GM19099 (cell line): ENCODE measurements around the gene ARMC10.

Source experiments
- POLR2A ChIP-seq: IDR thresholded peaks from 3 replicates; pipeline ENCODE4 v1.6.1; 2011; ENCODE audit warnings: low read depth; ENCODE audit not compliant: insufficient read length; ENCODE audit errors: extremely low read depth

Gene ARMC10

DNA sequence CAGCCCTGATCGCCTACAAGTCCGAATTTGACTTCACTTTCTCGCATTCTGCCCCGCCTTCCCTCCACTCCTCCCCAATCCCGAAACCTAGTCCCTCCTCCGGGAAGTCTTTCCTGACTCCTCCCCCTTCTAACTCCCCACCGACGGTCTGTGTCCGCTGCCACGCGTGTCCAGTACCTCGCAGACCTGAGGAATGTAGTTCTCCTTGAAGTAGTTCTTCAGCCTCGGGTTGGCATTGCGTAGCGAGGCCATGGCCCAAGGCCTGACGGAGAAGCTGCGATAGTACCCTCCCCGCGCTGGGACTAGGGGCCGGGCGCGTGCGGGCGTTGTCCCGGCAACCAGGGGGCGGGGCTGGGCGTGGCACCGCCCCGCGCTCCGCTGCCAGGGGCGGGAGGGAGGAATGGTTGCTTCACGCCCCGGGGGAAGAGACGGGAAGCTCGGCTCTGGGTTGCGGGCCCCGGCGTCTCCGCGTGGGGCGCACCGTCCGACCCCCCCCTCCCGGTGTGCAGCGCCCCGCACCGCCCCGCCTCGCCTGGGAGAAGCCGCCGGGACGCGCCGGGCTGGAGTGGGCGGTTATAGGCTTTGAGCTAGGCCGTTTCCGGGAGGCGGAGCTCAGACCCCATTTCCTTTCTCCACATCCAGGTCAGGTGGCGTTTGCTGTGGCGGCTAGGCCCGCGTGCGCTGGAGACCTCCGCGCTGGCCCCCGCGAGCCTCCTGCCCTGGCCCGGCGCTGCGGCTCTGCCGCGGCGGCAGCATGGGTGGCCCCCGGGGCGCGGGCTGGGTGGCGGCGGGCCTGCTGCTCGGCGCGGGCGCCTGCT, at the start of gene ARMC10, which contains the start of gene FBXL13:
Gene ARMC10, plus strand, starts transcription at position 622 of the 818 bp plus-strand sequence. Its CDS starts 133 bp downstream, at position 755.
Gene FBXL13, minus strand, starts transcription at position 278 of the 818 bp plus-strand sequence.
- TF ChIP-seq POLR2A, result peak; percentile 85

DNA sequence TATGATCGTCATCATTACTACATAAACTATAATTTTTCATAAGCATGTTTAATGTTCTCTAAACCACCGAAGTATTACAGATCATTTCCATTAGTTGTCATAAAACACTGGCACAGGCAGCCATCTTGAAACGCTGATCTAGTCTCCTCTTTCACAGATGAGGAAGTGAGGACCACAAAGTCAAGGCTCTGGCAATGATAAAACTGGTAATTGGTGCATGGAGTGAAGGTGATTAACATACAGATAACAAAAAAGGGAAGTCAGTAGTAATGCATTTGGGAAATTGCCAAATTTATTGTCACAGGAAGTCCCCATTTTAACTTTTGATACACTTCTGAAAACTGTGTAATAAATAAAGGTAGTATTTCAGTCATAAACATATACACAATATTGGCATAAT, 49.6 kb upstream of the ARMC10 start:
- TF ChIP-seq POLR2A, result no peak

DNA sequence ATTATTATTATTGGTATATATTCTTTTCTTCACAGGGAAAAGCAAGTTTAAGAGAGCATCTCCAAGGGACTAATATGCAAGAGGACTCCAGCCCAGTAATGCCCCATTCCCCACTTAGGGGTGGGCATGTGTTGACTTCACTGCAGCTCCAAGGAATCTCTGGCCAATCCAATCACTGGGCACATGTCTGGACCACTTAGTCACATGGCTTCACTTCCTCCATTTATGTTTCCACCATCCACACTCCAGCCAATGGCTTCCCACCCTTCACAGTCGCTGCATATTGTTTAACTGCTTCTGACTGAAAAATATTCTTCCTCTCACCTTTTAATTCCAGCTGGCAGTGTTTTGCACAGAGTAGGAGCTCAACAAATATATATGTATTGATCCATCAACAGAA, 43.9 kb upstream of the ARMC10 start:
- TF ChIP-seq POLR2A, result no peak

DNA sequence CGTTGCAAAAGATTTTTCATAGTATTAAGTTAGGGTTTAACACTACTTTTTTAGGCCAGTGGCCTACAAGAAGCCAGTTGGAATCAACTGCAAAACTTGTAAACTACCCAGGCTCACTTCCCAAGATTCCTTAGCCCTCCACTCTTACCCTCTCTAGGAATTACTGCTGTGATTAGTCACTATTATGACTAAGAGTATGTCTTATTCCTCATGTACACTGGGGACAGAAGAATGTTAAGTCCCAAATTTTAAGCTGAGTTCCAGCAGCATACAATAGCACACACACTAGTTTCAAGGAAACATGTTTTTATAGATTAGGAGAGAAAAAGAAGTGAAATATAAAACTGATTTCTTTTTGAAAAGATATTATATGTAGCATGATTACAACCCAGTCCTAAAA, 43.2 kb upstream of the ARMC10 start:
- no peak for TF ChIP-seq POLR2A

DNA sequence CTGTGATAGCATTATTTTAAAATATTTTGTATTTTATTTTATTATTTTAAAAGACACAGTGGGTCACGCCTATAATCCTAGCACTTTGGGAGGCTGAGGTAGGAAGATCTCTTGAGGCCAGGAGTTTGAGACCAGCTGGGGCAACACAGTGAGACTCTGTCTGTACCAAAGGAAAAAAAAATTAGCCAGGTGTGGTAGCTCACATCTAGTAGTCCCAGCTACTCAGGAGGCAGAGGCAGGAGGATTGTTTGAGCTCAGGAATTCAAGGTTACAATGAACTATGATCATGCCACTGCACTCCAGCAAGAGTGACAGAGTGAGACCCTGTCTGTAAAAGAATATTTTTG, 37.5 kb upstream of the ARMC10 start:
- no peak for TF ChIP-seq POLR2A

DNA sequence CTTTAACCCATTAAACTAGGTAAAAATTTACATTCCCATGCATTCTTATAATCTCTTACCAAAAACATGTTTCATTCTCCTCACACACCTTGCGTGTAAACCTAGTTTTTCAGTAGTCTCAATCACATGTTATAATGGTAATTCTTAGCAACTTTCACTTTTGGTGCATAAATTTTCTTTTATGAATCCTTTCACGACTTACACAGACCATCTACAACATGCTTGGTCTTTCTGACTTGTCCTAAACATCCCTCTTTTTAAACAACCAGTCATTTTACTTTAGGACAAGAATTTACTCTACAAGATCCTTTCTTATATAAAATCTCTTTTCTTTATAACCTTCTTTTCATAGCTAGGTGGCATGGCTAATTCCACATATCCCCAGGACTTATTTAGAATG, 26.1 kb upstream of the ARMC10 start:
- no peak for TF ChIP-seq POLR2A

DNA sequence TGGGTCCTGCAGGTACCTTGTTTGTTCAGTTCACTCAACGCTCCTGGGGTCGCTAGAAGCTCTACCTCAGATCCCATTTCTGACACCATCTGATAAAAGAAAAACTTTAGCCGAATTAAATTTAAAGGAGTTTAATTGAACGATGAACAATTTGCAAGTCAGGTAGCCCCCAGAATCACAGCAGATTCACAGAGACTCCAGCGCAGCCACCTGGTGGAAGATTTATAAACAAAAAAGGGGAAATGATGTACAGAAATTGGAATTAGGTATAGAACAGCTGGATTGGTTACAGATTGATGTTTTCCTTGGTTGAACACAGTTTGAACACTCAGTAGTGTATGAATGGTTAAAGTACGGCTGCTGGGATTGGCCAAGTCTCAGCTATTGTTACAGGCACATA, 23.4 kb upstream of the ARMC10 start:
- TF ChIP-seq POLR2A, result no peak

DNA sequence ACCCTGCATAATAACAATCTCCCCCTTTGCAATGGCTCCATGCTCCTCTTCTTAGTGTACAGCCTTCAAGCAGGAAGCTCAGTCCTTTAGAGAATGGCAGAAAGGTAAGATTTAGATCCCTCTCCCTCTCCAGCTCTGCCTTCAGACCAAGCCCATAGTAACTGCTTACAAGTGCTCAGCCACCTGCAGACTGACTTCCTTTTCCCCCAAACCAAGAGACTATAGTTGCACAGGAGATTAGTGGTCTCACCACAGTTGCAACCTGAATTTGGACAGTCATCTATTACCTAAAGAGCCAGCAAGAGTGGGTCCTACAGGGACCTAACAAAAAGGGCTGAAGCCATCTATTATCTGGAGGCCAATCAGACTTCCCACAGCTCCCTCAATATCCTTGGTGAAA, 16.8 kb upstream of the ARMC10 start:
- TF ChIP-seq POLR2A, result no peak

DNA sequence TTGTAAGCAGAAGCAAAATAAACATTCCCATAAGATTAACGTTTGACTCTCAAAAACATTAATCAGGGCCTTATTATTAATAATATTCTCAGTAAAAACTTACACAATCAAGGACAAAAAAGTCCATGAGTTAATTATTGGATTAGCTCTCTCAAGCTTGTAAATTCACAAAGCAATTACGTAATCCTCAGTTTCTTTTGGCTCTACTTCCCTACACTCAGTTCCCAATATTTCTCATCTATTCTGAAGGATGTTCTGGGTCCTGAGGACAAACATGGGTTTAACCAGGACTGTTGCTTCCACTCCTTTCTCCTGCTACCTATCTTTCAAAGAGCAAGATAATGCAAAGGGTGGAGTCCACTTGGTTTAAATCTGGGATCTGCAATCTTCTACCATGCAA, 15.5 kb upstream of the ARMC10 start:
- TF ChIP-seq POLR2A, result no peak

DNA sequence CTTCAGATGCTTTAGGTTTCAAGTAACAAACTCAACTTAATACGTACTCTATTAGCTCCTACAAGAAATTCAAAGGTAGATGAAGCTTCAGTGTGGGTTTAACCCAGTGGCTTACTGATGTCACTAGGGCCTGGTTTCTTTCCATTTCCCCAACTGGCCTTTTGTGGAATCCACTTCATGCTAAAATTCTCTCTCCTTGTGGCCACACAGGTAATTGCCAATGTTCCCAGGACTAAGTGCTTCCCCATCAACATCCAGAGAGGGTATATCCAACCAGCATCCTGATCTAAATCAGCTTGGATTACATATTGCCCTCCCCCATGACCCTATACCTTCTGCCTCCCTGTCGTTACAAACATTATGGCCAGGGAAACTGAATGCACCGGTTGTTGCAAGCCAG, 11.0 kb upstream of the ARMC10 start:
- TF ChIP-seq POLR2A, result no peak

DNA sequence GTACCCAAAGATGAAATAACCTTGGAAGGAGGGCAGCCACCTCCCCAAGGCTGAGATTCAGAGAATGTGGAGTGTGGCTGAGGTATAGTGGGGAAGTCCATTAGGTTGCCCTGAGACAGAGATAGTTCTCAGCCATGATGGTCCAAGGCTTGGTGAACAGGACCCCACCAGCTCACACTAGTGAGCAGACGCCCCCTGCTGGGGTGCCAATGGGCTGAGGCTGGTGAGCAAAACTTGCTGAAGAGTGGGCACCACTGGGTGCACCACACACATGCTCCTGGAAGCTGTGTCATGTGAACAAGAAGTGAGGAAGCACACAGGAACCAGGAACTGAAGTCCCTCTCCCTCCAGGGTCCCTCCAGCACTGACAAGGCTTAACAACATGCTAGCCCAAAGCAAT, 9.3 kb upstream of the ARMC10 start:
- TF ChIP-seq POLR2A, result no peak

DNA sequence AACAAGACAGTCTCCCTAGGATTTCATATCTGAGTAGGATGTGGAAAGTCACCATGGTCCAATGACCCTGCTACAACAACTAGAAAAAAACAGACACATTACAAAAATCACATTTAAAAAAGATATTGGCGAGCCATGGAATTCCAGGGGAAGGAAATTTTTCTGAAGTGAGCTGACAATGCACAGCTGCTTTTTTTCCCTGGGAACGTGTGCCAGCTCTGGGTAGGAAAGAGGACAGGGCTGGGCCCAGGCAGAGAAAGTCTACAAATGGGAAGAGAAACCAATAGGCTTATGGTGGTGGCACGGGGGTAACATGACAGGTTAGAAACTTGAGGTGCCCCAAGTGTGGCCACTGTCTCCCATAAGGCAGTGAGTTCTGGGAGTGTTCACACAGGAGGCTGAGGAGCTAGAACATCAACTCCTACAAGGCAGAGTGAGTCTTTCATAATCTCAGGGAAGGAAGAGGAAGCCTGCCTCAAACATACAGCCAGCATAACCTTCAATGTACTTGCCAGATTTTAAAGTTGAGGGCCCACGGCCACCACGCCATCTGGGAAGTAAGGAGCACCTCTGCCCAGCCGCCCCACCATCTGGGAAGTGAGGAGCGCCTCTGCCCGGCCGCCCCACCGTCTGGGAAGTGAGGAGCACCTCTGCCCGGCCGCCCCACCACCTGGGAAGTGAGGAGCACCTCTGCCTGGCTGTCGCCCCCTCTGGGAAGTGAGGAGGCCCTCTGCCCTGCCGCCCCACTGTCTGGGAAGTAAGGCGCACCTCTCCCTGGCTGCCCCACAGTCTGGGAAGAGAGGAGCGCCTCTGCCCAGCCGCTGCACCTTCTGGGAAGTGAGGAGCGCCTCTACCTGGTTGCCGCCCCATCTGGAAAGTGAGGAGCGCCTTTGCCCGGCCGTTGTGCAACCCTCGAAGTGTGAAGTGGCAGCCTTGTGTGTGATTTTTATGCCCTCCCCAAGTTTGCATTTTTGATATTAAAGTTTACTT, 6.2 kb upstream of the ARMC10 start:
- no peak for TF ChIP-seq POLR2A

DNA sequence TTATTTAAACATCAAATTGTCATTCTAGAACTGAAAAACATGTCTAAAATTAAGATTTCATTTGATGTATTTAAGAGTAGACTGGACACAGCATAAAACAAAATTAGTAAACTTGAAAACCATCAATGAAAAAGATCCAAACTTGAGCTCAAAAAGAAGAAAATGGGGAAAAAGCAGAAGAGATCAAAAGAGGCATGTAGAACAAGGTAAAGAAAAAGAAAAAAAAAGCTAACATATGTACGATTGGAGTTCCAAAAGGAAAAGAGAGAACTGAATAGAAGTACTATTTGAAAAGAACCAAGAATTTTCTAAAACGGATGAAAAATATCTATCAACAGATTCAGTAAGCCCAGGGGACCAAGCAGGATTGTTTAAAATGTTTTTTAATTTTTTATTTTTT, 3.9 kb upstream of the ARMC10 start:
- TF ChIP-seq POLR2A, result no peak

DNA sequence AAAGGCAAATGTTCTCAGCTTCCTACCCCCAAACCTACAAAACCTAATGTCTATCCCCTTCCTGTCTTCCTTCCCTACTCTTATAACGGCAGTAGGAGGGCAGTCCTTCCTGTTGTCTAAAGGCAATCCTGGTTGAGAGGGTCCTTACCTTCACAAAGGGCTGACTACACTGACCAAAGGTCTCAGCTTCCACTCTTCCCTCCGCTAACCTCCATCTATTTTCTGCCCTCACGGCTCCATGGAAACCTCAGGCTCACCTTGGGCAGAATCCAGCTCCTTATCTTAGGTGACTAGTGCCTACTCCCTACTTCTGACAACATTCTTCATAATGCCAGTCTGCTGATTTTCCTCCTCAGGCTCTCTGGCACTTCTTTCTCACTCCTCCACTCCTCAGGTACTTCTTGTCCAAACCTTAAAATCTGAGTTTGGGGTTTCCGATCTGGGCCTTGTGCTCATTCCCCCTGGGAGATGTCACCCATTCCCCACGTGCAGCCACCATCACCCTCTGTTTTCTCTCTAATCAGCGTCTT, 886 bp upstream of the ARMC10 start:
- no peak for TF ChIP-seq POLR2A

DNA sequence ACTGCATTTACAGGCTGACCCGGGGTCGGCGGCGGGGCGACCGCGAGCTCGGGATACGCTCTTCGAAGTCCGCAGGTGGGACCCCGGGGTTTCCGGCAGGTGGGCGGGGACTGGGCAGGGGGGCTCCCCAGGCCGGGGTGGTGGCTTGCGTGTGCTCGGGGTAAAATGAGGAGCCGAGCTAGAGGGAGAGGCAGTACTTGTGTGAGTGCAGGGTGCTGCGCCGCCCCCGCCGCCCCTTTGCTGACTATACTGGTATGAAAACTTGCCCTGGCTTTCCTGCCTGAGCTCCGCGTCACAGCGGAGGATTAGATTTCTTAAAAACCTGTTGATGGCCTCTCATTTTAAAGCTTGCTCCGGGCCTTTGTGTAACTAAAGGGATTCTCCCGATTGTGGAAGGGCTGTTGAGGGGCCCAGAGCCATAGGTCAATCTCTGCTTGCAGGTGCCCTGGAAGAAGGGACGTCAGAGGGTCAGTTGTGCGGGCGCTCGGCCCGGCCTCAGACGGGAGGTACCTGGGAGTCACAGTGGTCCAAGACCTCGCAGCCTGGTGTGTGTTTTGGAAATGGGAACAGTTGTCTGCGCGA, 488 bp downstream of the ARMC10 start:
- no peak for TF ChIP-seq POLR2A
